Subcutaneous adipose tissue (tissue), 4 donors: ENCODE measurements around the gene PDE4B. TPM values are rescaled to one million over a fixed set of nuclear protein-coding genes. Genes with fewer than 3 reads are reported as not detected.

Experiments
- CTCF ChIP-seq: fragments of 450-650 bp; IDR thresholded peaks from one replicate; pipeline ENCODE4 v1.5.1; 2016; ENCODE audit warnings: low read depth, mild to moderate bottlenecking, control low read depth, antibody characterized with exemption, moderate library complexity
- total RNA-seq, 4 donors: library from RNA; depleted of rRNA; stranded (reverse); fragments of >200 nt; gene quantifications; one replicate each; pipeline ENCODE4 v1.1.0, GENCODE V29; 2016

PDE4B gene
- total RNA-seq, 4 donors from 2014 or later: 8.5 to 31.8 (median 15.5) TPM

- TF ChIP-seq CTCF: no peak
Observed at GRCh38 chr1:66371233-66372005, 578.7 kb downstream of the PDE4B start.

DNA sequence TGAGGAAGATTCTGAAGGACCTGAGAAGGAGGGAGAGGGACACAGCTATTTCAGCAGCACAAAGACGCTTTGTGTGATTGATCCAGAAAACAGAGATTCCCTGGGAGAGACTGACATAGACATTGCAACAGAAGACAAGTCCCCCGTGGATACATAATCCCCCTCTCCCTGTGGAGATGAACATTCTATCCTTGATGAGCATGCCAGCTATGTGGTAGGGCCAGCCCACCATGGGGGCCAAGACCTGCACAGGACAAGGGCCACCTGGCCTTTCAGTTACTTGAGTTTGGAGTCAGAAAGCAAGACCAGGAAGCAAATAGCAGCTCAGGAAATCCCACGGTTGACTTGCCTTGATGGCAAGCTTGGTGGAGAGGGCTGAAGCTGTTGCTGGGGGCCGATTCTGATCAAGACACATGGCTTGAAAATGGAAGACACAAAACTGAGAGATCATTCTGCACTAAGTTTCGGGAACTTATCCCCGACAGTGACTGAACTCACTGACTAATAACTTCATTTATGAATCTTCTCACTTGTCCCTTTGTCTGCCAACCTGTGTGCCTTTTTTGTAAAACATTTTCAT is 579.9 kb downstream of the PDE4B start:
- no peak for TF ChIP-seq CTCF

DNA sequence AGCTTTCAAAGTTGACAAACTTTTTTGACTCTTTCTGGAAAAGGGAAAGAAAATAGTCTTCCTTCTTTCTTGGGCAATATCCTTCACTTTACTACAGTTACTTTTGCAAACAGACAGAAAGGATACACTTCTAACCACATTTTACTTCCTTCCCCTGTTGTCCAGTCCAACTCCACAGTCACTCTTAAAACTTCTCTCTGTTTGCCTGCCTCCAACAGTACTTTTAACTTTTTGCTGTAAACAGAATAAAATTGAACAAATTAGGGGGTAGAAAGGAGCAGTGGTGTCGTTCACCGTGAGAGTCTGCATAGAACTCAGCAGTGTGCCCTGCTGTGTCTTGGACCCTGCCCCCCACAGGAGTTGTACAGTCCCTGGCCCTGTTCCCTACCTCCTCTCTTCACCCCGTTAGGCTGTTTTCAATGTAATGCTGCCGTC is 580.5 kb downstream of the PDE4B start:
- no peak for TF ChIP-seq CTCF

DNA sequence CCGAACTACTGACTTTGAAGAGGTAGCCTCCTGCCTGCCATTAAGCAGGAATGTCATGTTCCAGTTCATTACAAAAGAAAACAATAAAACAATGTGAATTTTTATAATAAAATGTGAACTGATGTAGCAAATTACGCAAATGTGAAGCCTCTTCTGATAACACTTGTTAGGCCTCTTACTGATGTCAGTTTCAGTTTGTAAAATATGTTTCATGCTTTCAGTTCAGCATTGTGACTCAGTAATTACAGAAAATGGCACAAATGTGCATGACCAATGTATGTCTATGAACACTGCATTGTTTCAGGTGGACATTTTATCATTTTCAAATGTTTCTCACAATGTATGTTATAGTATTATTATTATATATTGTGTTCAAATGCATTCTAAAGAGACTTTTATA is 581.5 kb downstream of the PDE4B start:
- no peak for TF ChIP-seq CTCF

DNA sequence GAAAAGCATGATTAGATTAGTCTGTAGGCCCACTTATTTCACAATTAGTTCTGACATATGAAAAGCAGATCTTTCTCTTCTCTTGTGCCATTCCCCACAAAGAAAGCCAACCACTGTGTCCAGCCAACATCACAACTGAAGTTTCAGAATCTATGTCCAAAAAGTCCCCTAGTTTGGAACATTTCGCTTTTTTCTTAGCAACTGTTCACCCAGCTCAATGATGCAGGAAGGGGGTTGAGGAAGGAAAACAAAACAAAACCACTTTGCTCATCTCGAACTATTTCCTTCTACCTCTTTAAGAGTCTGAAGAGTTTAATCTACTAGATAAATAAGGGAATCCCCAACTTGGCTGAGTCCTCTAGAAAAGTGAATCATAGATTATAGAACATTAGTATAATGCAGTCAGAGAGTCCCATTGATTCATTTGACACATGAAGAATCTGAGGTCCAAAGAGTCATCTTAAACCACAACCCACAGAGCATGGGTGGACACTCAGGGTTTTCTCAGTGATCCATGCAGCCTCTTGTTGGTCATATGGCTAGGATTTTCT is 581.9 kb downstream of the PDE4B start:
- no peak for TF ChIP-seq CTCF

DNA sequence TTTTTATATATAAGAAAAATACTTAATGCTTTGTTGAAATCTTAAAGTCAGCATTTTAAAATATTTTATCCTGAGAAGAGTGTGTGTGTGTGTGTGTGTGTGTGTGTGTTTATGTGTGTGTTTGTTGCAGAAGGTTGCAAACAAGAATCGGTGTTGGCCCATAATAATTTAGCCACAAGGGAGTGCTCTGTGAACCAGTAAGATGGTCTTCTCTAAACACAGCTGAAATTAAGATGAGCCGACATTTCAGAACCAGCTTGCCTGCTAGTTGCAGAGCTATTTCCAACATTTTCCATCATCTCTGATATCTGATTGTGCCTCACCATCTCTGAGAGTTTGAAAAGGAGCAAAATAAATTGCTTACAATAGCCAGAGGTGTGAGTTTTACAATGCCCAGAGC is 582.4 kb downstream of the PDE4B start:
- no peak for TF ChIP-seq CTCF

- no peak for TF ChIP-seq CTCF
Observed at GRCh38 chr1:66380452-66381212, 587.9 kb downstream of the PDE4B start.
